ENCODE measurements around the gene CAMSAP1.
"Not testable (repeated sequence)": the region's sequence is repeated elsewhere in the genome, so short reads cannot be mapped to it uniquely, and the experiment has no call there.

Gene CAMSAP1

DNA sequence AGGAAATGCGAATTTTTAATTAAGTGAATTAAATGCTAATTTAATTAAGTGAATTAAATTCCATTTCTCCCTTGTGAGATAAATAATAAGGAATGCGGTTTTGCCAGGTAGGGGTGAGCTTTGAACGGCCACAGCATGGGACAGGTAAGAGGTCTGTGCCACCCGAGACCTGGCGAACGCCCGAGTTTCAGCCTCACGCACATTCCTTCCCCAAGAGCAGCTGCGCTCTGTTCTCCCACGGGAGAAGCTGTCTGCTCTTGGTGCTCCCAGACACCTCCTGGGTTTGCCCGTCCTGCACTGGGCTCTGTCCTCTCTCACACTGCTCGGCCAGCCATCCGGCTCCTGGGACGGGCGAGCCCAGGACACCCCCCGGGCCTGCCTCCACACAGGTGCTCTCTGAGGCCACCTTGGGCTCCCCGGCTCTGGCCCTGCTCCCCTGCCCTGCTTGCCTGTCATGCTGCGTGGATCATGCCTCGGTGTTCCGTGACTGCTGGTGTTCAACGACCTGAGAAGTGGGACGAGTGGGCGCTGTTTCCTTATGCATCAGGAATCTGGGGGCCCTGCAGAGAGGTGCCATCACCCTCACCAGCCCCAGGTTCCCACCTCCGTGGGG lies 13.7 kb upstream of the CAMSAP1 start:
- no peak for DNase-seq (ENCODE audit: low read depth in 2 of 2)

DNA sequence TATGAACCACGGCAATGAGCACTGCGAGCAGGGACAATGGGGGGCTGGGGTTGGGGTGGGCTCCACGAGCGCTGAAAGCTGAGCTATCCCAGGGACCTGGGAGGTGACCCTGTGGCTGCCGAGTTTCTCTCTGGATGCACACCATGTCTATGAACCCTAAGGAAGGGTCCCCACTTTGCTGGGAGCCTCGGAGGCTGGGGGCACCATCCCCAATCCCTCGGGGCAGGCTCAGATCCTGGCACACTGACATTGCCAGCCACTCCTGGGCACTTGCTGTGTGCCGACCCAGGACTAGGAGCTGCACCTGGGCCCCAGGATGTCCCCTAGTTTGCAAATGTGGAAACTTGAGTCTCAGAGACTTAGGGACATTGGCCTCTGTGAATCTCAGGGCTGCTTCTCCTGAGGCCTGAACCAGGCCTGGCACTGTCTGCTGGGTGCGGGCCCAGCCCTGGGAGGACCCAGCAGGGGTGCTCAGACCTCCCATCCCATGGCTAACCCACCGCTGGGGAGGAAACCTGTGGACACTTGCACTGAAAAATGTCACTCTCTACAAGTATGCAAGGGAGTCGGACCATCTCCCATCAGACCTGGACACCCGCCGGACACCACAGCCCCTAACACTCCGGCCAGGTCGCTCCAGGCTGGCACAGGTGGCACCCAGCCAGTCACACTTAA lies 13.0 kb upstream of the CAMSAP1 start:
- DNase-seq (ENCODE audit: low read depth in 2 of 2), result no peak

DNA sequence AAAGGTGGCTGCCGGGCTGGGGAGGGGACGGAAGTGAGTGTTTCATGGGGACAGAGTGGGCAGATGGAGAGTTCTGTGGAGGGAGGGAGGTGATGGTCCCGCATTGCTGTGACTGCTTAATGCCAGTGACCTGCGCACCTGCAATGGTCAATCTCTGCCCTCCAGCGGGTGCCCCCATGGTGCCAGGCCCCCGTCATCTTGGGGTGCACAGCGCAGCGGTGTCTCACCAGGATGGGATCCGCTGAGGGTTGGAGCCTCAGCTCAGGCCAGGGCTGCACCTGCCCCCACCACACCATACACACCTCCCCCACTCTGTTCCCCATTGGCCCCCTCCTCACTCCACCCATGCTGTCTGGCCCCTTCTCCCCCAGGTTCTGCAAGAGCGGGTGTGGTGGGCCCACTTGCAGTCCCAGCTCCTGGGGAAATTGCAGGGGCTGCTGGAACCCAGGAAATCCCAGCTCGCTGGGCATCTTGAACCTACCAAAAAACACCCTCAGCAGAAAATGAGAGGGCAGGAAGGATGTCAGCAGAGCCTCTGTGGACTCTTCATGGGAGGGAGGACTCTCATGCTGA lies 12.1 kb upstream of the CAMSAP1 start:
- no peak for DNase-seq (ENCODE audit: low read depth in 2 of 2)

DNA sequence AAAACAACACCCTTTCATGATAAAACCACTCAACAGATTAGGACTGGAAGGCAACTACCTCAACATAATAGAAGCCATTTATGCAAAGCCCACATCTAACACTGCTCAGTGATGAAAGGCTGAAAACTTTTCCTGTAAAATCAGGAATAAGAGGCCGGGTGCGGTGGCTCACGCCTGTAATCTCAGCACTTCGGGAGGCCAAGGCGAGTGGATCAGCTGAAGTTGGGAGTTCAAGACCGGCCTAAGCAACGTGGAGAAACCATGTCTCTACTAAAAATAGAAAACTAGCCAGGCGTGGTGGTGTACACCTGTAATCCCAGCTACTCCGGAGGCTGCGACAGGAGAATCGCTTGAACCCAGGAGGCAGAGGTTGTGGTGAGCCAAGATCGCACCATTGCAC lies 8.9 kb upstream of the CAMSAP1 start:
- not testable (repeated sequence) for DNase-seq (ENCODE audit: low read depth in 2 of 2)

DNA sequence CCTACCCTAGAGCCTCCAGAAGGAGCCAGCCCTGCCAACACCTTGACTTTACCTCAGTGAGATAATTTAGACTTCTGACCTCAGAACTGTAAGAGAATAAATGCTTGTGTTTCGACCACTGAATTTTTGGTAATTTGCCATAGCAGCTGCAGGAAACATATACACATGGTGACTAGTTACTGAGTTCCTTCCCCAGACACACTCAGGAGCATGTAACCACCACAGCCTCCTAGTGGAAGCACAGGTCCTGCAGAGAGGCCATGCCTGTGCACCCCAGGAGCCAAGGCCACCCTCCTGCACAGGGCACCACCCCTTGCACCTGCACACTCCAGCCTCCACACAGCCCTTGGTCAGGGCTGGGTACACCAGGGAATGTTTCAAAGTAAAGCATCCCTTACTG lies 7.6 kb upstream of the CAMSAP1 start:
- no peak for DNase-seq (ENCODE audit: low read depth in 2 of 2)

DNA sequence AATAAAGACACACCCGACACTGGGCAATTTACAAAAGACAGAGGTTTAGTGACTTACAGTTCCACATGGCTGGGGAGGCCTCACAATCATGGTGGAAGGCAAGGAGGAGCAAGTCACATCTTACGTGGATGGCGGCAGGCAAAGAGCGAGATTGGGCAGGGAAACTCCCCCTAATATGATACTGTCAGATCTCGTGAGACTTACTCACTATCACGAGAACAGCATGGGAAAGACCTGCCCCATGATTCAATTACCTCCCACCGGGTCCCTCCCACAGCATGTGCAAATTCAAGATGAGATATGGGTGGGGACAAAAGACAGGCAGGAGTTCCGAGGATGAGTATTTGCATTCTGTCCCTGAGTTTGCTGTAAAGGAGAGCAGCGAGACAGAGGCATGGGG lies 3.9 kb upstream of the CAMSAP1 start:
- DNase-seq (ENCODE audit: low read depth in 2 of 2), result not testable (repeated sequence)

DNA sequence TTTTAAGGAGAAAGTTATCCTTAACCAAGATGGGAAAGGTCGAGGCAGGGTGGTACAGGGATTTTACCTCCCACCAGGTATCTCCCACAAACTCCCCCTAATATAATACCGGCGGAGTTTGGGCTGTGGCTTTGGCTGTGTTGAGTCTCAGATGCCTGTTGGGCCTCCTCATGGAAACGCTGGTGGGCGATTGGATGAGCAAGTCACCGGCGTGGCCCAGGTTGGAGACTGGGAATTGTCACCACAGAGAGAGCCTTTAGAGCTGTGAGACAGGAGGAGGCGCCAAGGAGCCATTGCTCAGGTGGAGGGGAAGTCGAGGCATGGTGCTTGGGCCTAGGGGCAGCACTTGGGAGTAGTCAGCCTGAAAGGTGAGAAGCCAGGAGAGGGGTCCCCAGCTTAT lies 3.4 kb upstream of the CAMSAP1 start:
- DNase-seq (ENCODE audit: low read depth in 2 of 2), result no peak

DNA sequence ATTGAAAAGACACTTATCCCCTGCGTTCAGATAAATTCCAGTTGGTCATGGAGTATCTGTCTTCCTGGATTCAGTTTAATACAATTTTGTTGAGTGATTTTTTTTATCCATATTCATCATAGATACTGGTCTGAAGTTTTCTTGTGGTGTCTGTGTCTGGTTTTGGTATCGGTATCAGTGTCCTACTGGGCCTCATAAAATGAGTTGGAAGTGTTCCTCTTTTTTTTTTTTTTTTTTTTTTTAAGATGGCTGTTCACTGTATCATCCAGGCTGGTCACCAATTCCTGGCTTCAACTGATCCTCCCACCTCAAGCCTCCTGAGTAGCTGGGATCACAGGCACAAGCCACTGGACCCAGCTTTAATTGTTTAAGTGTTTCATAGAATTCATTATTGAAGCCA lies 2.9 kb upstream of the CAMSAP1 start:
- DNase-seq (ENCODE audit: low read depth in 2 of 2), result no peak

DNA sequence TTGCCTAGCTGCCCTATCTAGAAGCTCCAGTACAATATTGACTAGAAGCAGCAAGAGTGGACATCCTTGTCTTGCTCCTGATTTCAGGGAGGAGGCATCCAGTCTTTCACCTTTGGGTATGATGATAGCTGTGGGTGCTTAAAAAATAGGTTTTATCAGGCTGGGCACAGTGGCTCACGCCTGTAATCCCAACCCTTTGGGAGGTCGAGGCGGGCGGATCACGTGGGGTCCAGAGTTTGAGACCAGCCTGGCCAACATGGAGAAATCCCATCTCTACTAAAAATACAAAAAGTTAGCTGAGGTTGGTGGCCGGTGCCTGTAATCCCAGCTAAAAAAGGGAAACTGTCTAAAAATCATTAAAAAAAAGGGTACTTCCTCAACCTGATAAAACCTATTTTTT lies 2.0 kb upstream of the CAMSAP1 start:
- DNase-seq (ENCODE audit: low read depth in 2 of 2), result no peak

DNA sequence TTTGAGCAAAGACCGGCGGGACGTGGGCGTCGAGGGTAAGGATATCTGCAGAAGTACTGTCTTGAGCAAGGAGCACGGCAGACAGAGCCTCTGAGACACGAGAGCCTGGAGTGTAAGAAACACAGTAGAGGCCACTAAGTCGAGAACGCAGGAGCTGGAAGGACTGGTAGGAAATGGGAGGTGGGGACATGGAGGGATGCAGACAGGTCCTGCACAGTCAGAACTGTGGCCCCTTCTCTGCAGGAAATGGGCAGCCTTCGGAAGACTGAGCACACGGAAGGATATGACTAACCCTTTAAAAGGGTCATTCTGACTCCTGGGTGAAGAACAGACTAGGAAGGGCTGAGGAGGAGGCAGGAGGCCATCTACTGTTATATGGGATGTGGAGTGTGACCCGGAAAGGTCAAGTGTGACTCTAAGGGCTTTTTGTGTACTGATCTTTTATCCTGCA lies 1.4 kb upstream of the CAMSAP1 start:
- no peak for DNase-seq (ENCODE audit: low read depth in 2 of 2)

DNA sequence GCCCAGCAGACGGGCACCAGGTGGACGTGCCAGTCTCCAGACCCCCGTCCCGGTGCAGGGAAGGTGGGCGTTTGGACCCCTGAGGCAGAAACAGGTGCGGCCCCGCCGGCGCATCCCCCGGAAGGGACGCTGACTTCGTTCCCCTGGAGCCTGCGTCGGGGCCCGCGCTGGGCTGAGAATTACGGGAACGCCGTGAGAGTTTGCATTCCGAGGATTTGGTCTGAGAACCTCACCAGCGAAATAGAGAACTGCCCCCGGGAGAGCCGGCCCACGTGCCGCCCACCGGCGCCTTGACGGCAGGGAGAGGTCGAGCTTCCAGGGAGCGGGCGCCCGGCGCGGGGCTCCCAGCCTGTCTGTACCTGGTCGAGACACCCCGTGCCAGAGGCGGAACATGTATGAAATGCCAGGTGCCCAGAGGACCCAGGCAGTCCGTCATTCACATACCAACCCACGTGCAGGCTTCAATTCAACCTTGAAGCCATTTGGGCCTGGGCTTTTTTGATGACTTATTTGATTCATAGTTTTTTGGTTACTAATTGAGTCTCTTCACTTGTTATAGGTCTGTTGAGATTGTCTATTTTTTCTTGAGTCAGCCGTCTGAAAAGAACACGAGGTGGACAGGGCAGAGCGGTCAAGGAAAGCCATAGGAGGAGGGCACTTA lies 877 bp upstream of the CAMSAP1 start:
- DNase-seq (ENCODE audit: low read depth in 2 of 2), result no peak

DNA sequence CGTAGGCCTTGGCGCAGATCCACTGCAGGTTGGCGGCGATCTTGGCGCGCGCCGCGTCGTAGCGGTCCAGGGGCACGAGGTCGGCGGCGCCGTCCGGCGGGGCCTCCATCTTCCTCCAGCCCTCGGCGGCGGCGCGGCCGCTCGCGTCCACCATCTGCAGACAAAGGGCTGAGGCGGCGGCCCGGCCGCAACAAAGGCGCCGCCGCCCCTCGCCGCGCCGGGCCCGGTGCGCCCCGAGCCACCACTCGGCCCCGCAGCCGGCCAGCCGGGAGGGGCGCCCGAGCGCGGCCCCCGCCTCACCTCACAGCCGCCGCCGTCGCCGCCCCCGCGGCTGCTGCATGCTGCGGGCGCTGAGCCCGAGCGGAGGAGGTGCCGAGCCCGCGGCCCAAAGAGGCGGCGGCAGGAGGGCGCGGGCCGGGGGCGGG lies 328 bp downstream of the CAMSAP1 start:
- DNase-seq (ENCODE audit: low read depth in 2 of 2), result no peak

DNA sequence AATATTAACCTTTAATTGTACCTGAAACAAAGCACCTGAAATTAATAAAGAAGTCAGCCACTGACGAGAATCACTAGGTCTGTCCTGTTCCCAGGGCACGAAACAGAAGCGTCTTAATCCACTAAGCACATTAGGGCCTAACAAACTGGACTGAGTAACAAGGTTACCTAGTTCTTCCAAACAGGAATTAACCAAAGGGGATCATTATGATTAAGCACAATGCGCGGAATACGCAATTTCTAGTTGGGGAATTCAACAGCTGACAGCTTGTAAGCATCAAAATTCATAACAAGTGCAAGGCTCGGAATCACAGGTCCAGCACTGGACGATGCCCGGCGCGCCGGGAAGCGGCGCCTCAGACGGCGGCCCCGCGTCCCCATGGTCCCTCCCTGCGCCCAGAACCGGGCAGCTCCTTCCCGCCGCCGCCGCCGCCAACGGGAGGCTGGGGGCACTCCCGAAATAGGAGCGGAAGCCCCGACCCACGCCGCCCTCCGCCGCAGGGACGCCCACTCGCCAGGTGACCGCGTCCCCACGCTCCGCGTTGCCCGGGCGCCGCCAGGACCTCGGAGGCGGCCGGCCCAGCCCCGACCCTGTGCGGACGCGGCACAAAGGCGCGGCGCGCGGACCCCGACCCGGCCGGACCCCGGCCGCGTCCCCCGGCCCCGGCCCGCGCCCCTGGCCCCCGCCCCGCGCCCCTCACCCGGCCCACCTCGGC lies 898 bp downstream of the CAMSAP1 start:
- no peak for DNase-seq (ENCODE audit: low read depth in 2 of 2)

DNA sequence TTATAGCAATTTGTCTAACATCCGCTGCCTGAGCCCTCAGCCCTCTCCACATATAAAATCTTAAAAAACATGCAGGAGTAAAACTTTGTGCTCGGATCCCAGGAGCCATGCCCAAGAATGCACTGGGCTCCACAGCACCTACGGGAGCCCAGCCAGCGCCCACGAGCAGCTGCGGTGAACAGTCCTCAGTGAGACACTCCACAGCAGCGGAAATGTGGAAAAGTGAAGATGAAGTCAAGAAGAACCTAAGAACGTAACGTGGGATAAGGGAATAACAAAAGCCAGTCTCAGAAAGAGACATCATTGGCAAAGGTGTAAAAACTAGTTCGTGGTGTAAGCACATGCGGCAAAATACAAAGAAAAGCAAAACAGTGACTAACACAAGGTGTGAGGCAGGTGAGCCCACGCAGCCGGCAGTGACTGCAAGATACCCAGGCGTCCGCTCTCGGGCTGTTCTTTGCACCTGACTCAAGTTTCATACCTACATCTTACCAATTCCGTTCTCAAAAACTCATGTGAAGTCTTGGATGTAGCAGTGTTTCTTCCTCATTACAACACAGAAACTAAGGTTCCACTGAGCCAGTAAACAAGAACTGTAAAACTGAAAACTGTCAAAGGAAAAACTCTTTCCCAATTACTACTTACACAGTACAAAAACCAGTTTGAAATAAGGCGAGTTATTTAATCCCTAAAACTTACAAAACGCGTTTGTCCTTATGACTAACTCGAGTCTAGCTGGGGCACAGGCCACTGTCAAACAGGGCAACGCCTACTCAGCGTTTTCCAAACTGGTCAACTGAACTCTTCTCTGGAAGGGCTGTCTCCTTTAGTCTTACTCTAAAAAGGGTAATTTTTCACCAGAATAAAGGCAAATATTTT lies 1.7 kb downstream of the CAMSAP1 start:
- no peak for DNase-seq (ENCODE audit: low read depth in 2 of 2)

DNA sequence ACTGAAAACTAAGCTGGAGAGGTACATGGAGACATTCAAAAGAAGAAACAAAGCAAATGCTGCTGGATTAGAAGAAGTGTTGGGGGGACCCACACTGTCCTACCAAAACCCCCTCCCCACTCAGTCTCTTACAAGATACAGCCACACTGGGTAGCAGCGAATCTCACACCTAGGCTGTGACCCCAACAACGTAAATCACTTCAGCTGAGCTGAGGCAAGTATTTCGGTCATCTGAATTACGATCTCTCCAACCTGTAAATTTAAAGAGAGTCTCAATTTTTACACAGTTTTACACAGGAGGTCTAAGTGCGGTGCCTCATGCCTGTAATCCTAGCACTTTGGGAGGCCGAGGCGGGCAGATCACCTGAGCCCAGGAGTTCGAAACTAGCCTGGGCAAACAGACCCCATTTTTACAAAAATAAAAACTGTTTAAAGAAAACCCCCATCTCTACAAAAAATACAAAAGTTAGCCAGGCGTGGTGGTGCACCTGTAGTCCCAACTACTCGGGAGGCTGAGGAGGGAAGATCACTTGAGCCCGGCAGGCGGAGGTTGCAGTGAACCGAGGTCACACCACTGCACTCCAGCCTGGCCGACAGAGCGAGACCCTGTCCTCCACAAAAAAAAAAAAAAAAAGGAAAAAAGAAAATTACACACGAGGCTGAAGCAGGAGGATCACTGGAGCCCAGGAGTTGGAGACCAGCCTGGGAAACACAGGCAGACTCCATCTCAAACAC lies 3.4 kb downstream of the CAMSAP1 start:
- DNase-seq (ENCODE audit: low read depth in 2 of 2), result no peak

DNA sequence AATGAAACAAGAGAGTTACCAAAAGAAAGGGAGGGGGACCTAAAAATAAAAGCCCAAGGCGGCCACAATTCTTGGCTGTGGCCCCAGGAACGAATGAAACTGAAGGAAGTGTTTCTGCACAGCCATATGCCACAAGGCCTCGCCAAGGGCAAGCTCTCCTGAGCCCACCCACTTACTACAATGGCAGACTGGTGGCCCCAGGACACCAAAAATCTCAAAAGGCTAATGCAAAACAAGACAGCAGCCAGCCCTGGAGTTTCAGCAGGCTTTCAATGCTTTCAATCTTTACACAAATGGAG lies 4.0 kb downstream of the CAMSAP1 start:
- no peak for DNase-seq (ENCODE audit: low read depth in 2 of 2)

DNA sequence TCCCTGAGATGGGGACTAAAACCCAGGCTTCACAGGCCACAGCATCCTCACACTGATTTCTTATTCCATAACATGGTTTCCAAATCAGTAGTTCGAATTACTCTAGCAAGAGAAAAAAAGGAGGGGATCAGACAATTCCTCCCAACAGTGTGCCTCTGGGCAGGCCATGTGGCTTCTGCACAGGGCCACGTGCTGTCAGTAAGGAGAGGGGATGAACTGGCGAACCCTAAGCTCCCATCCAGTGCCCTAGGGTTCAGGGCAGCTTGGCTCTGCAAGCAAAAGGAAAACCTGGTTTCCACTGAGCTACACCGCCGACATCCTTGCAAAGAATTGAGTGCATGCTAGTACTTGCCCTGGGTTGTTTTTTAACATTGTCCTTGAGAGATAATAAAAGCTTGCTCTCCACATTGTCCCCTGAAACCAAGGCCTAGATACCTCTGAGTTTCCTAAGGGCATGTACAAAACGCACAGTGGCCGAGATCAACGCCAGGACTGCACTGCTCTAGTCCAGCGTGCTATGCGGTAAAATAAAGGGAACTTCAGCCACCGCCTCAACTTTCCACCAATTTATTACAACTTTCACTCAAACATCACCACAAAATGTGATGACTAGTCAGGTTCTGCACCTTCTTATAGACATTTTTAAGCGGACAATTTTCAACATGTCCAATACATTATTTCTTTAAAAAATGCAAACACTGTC lies 4.5 kb downstream of the CAMSAP1 start:
- DNase-seq (ENCODE audit: low read depth in 2 of 2), result no peak

DNA sequence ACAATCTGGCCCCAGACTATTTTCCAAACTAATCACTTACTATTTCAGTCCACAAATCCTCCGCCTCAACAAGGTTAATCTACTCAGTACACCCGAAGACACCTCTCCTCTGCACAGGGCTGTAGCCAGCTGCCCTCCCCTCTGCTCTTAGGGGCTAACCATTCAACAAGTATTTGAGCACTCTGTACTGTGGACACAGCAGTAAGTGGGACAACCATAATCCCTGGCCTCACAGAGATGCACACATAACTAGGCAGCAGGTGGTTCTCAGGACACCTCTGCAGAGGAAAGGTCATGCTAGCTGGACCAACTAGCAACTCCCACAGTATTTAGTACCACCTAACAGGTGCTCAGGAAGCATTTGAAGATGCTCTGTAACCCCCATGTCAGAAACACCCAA lies 5.5 kb downstream of the CAMSAP1 start:
- no peak for DNase-seq (ENCODE audit: low read depth in 2 of 2)

DNA sequence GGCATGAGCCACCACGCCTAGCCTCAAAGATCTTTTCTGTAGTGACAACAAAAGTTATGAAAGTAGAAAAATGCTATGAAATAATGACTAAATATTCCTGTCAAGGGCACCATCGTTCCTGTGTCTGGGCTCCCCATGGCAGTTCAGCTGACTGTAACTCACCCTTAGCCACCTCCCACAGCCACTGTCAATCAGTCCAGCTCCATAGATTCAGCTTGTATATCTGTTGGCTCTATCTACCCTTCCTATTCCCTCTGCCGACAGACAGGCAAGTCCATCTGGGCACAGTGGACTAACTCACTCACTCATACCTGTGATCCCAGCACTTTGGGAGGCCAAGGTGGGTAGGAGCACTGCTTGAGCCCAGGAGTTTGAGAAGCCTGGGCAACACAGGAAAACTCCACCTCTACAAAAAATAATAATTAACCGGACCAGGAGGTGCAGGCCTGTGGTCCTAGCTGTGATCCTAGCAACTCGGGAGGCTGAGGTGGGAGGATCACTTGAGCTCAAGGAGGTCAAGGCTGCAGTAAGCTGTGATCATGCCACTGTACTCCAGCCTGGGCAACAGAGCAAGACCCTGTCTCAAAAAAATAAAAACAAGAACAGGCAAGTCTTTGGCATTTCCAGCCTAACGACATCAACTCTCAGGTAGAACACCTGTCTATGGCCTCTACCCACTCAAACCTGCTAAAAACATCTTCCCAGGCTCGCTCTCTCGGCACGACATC lies 6.2 kb downstream of the CAMSAP1 start:
- DNase-seq (ENCODE audit: low read depth in 2 of 2), result no peak
